ENCODE results near the gene ZBTB9.

Gene ZBTB9

GRCh38 chr6:33418690-33419291 lies 35.6 kb upstream of the ZBTB9 start:
- peak; percentile 68 for DNase-seq

GRCh38 chr6:33419580-33420490 lies 34.5 kb upstream of the ZBTB9 start, which contains the start of gene SYNGAP1:
SYNGAP1 (plus strand) TSS chr6:33420065; CDS start chr6:33420265, 200 bp downstream.
- peak; percentile 43 for DNase-seq

GRCh38 chr6:33420491-33421343 lies 33.7 kb upstream of the ZBTB9 start:
- no peak for DNase-seq

- DNase-seq: no peak
These were observed 33.1 kb upstream of the ZBTB9 start for GRCh38 chr6:33421344-33421643.

- no peak for DNase-seq
These were observed 30.6 kb upstream of the ZBTB9 start for GRCh38 chr6:33423777-33424176.

GRCh38 chr6:33424855-33425667 lies 29.3 kb upstream of the ZBTB9 start:
- DNase-seq: no peak

GRCh38 chr6:33425668-33426577 lies 28.5 kb upstream of the ZBTB9 start:
- DNase-seq: peak; percentile 82

GRCh38 chr6:33426590-33427511 lies 27.5 kb upstream of the ZBTB9 start:
- DNase-seq: peak; percentile 30

- DNase-seq: peak; percentile 59
These were observed 26.7 kb upstream of the ZBTB9 start for GRCh38 chr6:33427585-33428223.

- peak; percentile 41 for DNase-seq
These were observed 26.0 kb upstream of the ZBTB9 start for GRCh38 chr6:33428224-33428965.

GRCh38 chr6:33428966-33429749 lies 25.2 kb upstream of the ZBTB9 start:
- DNase-seq: no peak

GRCh38 chr6:33429750-33430052 lies 24.7 kb upstream of the ZBTB9 start:
- no peak for DNase-seq

GRCh38 chr6:33430334-33430733 lies 24.0 kb upstream of the ZBTB9 start:
- no peak for DNase-seq

- peak; percentile 78 for DNase-seq
These were observed 23.1 kb upstream of the ZBTB9 start for GRCh38 chr6:33430991-33431879.

GRCh38 chr6:33431880-33432541 lies 22.4 kb upstream of the ZBTB9 start:
- DNase-seq: no peak

GRCh38 chr6:33432546-33432945 lies 21.8 kb upstream of the ZBTB9 start:
- DNase-seq: no peak
